HCT116 (cell line): Measurements from ENCODE around the gene DGKK. TPM values are rescaled to one million over a fixed set of nuclear protein-coding genes. Genes with fewer than 3 reads are reported as not detected.

Experiments
- ATAC-seq: fragments of 200-7000 bp; cut with Tn5 transposase; 2 replicates; pipeline ENCODE4 v1.9.1; 2020; ENCODE audit warnings: mild to moderate bottlenecking, moderate library complexity
- BruUV-seq: library from RNA; stranded (reverse); fragments of 400-500 nt; replicated peaks from 2 replicates; lab custom pipeline; 2021; lab: Mats Ljungman, UMichigan
- CTCF ChIA-PET: fragments of 300-600 bp; sonication (Branson Sonifier 250); formaldehyde crosslinking; loops from one replicate; lab custom pipeline; 2021; ENCODE audit warnings: antibody characterized with exemption; lab: Charles Lee
- POLR2A ChIA-PET: fragments of 300-600, 350-600 bp; sonication (Branson Sonifier 250); formaldehyde crosslinking; loops from one replicate; lab custom pipeline; 2021; ENCODE audit warnings: antibody characterized with exemption; lab: Charles Lee
- RAD21 ChIA-PET, 2 experiments: fragments of 300-600 bp; sonication (Branson Sonifier 250); formaldehyde crosslinking; loops; one replicate each; lab custom pipeline; 2023; ENCODE audit warnings: low total read pairs in 2 of 2; ENCODE audit not compliant: uncharacterized antibody in 2 of 2, unreplicated experiment in 2 of 2, low non-redundant PET in 1 of 2; lab: Charles Lee
- DNase-seq: peaks from one replicate; pipeline ENCODE4 v3.0.0-alpha.2; 2010; ENCODE audit warnings: low read depth, low spot score
- H2AFZ ChIP-seq: fragments of 200-600 bp; shearing (Covaris generic), sonication (generic); 2 replicates; pipeline ENCODE4 v1.6.1; 2017; ENCODE audit warnings: low read depth, mixed run types, mixed read lengths, antibody characterized with exemption, low read length; ENCODE audit not compliant: poor library complexity, severe bottlenecking
- H3K27ac ChIP-seq: 2 replicates; pipeline ENCODE4 v1.5.1; 2012; ENCODE audit warnings: low read depth, low read length
- H3K27me3 ChIP-seq: fragments of 200-600 bp; sonication (generic); 2 replicates; pipeline ENCODE4 v1.6.1; 2016; ENCODE audit warnings: mixed run types, low read length, mixed read lengths; ENCODE audit not compliant: insufficient read depth
- H3K36me3 ChIP-seq, 2 experiments: fragments of 200-500 bp in 1 of 2; fragments of 200-600 bp in 1 of 2; sonication (Bioruptor generic) in 1 of 2; sonication (generic) in 1 of 2; 2 replicates each; pipeline versions ENCODE4 v1.5.1 to v1.6.1; 2014 to 2016; ENCODE audit warnings: low read length in 2 of 2, inconsistent platforms in 1 of 2, mixed read lengths in 1 of 2, mixed run types in 1 of 2; ENCODE audit not compliant: insufficient read depth in 2 of 2, control insufficient read depth in 1 of 2
- H3K4me1 ChIP-seq, 2 experiments: fragments of 200-600 bp in 1 of 2; sonication (generic) in 1 of 2; 2 replicates each; pipeline versions ENCODE4 v1.5.1 to v1.6.1; 2012 to 2017; ENCODE audit warnings: low read length in 2 of 2, inconsistent platforms in 1 of 2, mild to moderate bottlenecking in 1 of 2, mixed read lengths in 1 of 2, mixed run types in 1 of 2, moderate library complexity in 1 of 2; ENCODE audit not compliant: insufficient read depth in 2 of 2, control insufficient read depth in 1 of 2
- H3K4me2 ChIP-seq: fragments of 200-600 bp; sonication (generic); 2 replicates; pipeline ENCODE4 v1.6.1; 2017; ENCODE audit warnings: mixed run types, low read length, mixed read lengths
- H3K4me3 ChIP-seq, 2 experiments: fragments of 200-600 bp in 1 of 2; sonication (generic) in 1 of 2; replicated peaks in 1 of 2; 2 replicates each; pipeline ENCODE4 v1.5.1; 2011 to 2016; ENCODE audit warnings: low read length in 2 of 2, control low read depth in 1 of 2, low read depth in 1 of 2, mild to moderate bottlenecking in 1 of 2, mixed read lengths in 1 of 2, mixed run types in 1 of 2
- H3K79me2 ChIP-seq: fragments of 200-600 bp; sonication (generic); 2 replicates; pipeline ENCODE4 v1.6.1; 2017; ENCODE audit warnings: mild to moderate bottlenecking, mixed run types, low read length, moderate library complexity, mixed read lengths; ENCODE audit not compliant: insufficient read depth
- H3K9ac ChIP-seq: fragments of 200-600 bp; sonication (generic); 2 replicates; pipeline ENCODE4 v1.6.1; 2016; ENCODE audit warnings: low read length, mixed read lengths
- H3K9me2 ChIP-seq: fragments of 200-600 bp; sonication (generic), shearing (Covaris generic); 2 replicates; pipeline ENCODE4 v1.6.1; 2017; ENCODE audit warnings: mixed run types, mild to moderate bottlenecking, moderate library complexity; ENCODE audit not compliant: insufficient read depth
- H3K9me3 ChIP-seq, 2 experiments: fragments of 200-500 bp in 1 of 2; fragments of 200-600 bp in 1 of 2; sonication (Bioruptor generic) in 1 of 2; sonication (generic) in 1 of 2; 2 replicates each; pipeline ENCODE4 v1.6.1; 2014 to 2017; ENCODE audit warnings: low read length in 2 of 2, mixed read lengths in 2 of 2, inconsistent platforms in 1 of 2, low read depth in 1 of 2, mild to moderate bottlenecking in 1 of 2, mixed run types in 1 of 2, moderate library complexity in 1 of 2; ENCODE audit not compliant: control insufficient read depth in 1 of 2, insufficient read depth in 1 of 2
- H4K20me1 ChIP-seq: fragments of 200-600 bp; sonication (generic), shearing (Covaris generic); 2 replicates; pipeline ENCODE4 v1.6.1; 2017; ENCODE audit warnings: mixed run types, mild to moderate bottlenecking, moderate library complexity; ENCODE audit not compliant: insufficient read depth
- CBX3 ChIP-seq: IDR thresholded peaks from 2 replicates; pipeline ENCODE4 v1.6.1; 2012; ENCODE audit warnings: low read depth
- EGR1 ChIP-seq: IDR thresholded peaks from 2 replicates; pipeline ENCODE4 v1.6.1; 2012; ENCODE audit warnings: low read depth
- ELF1 ChIP-seq: IDR thresholded peaks from 2 replicates; pipeline ENCODE4 v1.6.1; 2012; ENCODE audit warnings: low read depth, borderline replicate concordance
- EZH2phosphoT487 ChIP-seq: fragments of 200-600 bp; IDR thresholded peaks from 2 replicates; pipeline ENCODE4 v1.6.1; 2018; ENCODE audit warnings: antibody characterized with exemption, borderline replicate concordance
- FOSL1 ChIP-seq: IDR thresholded peaks from 2 replicates; pipeline ENCODE4 v1.6.1; 2012; ENCODE audit warnings: low read depth
- JUND ChIP-seq: IDR thresholded peaks from 2 replicates; pipeline ENCODE4 v1.6.1; 2012
- POLR2A ChIP-seq: IDR thresholded peaks from 2 replicates; pipeline ENCODE4 v1.7.0; 2011; ENCODE audit warnings: borderline replicate concordance; ENCODE audit not compliant: insufficient read depth, insufficient read length; ENCODE audit errors: extremely low read depth
- POLR2AphosphoS5 ChIP-seq: IDR thresholded peaks from 2 replicates; pipeline ENCODE4 v1.6.1; 2011; ENCODE audit warnings: mild to moderate bottlenecking, low read depth, low read length, moderate library complexity
- TCF7L2 ChIP-seq: IDR thresholded peaks from 2 replicates; pipeline ENCODE4 v1.7.0; 2011; ENCODE audit warnings: borderline replicate concordance, inconsistent platforms; ENCODE audit not compliant: insufficient read depth, insufficient read length; ENCODE audit errors: extremely low read depth
- YY1 ChIP-seq: IDR thresholded peaks from 2 replicates; pipeline ENCODE4 v1.6.1; 2011; ENCODE audit warnings: low read length, low read depth, moderate library complexity, mild to moderate bottlenecking; ENCODE audit not compliant: insufficient replicate concordance; ENCODE audit errors: extremely low read depth
- ZNF274 ChIP-seq: fragments of 200-500 bp; sonication (Bioruptor generic); IDR thresholded peaks from 2 replicates; pipeline ENCODE4 v1.6.1; 2014; ENCODE audit warnings: mild to moderate bottlenecking, low read depth, low read length, inconsistent platforms
- intact Hi-C: fragments of 100-400 bp; cut with micrococcal nuclease; formaldehyde crosslinking; loops from 2 replicates; pipeline ENCODE4 v1.10.0; 2022
- total RNA-seq: library from RNA; stranded (reverse); gene quantifications from one replicate; pipeline ENCODE4 v1.2.1, GENCODE V29; 2021; ENCODE audit not compliant: unreplicated experiment
- TF ChIP-seq, protein P1 (sequence below): IDR thresholded peaks from 2 replicates; pipeline ENCODE4 v1.6.1; 2012
- TF ChIP-seq, protein P2 (sequence below): IDR thresholded peaks from 2 replicates; pipeline ENCODE4 v1.6.1; 2011; ENCODE audit warnings: mild to moderate bottlenecking, low read length, moderate library complexity; ENCODE audit not compliant: insufficient replicate concordance; ENCODE audit errors: extremely low read depth
- TF ChIP-seq, protein P3 (sequence below): IDR thresholded peaks from 2 replicates; pipeline ENCODE4 v1.6.1; 2012; ENCODE audit warnings: low read depth

DGKK gene
- total RNA-seq, 1 experiment from 2014 or later, result not detected

DNA sequence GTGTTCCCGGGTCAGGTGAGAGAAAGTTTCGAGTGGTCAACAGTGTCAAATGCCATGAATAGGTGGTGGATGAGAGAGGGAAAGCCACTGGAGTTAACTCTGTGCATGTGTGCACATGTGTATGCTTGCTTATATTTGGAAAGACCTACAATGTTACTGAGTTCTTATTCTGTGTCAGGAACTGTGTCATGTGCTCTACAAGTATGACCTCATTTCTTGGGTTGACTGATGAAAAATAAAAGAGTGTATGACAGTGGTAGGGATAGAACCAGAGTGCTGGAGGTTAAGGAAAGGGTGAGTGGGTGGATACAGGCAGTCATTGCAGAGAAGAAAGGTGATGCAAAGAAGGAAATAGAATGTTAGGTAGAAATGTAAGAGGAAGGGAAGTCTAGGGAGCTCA lies 22.1 kb upstream of the DGKK start:
- H2AFZ ChIP-seq, result no peak overlapping the region
- no peak overlapping the region for H3K9ac ChIP-seq
- no peaks in the 10 kb centered on the region for H3K79me2 ChIP-seq
- intact Hi-C loops, result no loop called here
- TF ChIP-seq POLR2AphosphoS5 (no peak), CBX3 (no peak), ZNF274 (no peak), JUND (no peak), ELF1 (no peak), EGR1 (no peak)
- TF ChIP-seq, protein P1, sequence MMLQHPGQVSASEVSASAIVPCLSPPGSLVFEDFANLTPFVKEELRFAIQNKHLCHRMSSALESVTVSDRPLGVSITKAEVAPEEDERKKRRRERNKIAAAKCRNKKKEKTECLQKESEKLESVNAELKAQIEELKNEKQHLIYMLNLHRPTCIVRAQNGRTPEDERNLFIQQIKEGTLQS, result no peak
- TF ChIP-seq, protein P2, sequence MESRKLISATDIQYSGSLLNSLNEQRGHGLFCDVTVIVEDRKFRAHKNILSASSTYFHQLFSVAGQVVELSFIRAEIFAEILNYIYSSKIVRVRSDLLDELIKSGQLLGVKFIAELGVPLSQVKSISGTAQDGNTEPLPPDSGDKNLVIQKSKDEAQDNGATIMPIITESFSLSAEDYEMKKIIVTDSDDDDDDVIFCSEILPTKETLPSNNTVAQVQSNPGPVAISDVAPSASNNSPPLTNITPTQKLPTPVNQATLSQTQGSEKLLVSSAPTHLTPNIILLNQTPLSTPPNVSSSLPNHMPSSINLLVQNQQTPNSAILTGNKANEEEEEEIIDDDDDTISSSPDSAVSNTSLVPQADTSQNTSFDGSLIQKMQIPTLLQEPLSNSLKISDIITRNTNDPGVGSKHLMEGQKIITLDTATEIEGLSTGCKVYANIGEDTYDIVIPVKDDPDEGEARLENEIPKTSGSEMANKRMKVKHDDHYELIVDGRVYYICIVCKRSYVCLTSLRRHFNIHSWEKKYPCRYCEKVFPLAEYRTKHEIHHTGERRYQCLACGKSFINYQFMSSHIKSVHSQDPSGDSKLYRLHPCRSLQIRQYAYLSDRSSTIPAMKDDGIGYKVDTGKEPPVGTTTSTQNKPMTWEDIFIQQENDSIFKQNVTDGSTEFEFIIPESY, result no peak
- no peak for DNase-seq
- no peaks in the 10 kb centered on the region for H3K27me3 ChIP-seq
- no peaks in the 10 kb centered on the region for H4K20me1 ChIP-seq
- no peak overlapping the region for H3K4me3 ChIP-seq
- POLR2A ChIA-PET, result no interaction called here
- no peaks in the 10 kb centered on the region for H3K4me1 ChIP-seq
- no peaks in the 10 kb centered on the region for H3K9me2 ChIP-seq
- H3K36me3 ChIP-seq, result no peaks in the 10 kb centered on the region
- BruUV-seq, result no TSS peak
- ATAC-seq, result no peak
- H3K4me2 ChIP-seq, result no peak overlapping the region
- CTCF ChIA-PET, result no interaction called here
- RAD21 ChIA-PET, result no interaction called here
- no peaks in the 10 kb centered on the region for H3K9me3 ChIP-seq
- H3K27ac ChIP-seq, result no peak overlapping the region

DNA sequence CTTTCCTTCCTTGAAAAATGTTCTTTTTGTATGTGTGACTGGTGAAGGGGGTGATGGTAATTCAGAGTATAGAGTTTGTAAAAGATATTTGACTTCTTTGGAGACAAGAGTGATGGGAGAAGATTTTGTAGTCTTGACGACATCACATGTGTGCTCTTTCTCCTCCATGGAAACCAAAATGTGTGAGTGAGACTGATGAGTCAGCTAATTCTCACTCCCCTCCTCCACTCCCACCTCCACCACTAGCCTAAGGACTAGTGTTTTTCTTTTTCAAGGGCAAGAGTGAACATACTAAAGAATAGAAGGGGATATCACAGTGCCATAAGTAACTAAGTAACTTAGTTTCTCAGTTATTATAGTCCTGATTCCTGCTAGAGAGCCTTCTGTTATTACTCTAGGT lies 14.0 kb upstream of the DGKK start:
- no peak overlapping the region for H3K9ac ChIP-seq
- no peak for ATAC-seq
- H3K27ac ChIP-seq, result no peak overlapping the region
- ChIA-PET CTCF (no interaction called here), POLR2A (no interaction called here), RAD21 (no interaction called here)
- H2AFZ ChIP-seq, result no peak overlapping the region
- H3K79me2 ChIP-seq, result no peaks in the 10 kb centered on the region
- H3K9me3 ChIP-seq, result no peaks in the 10 kb centered on the region
- intact Hi-C loops, result no loop called here
- H3K9me2 ChIP-seq, result no peaks in the 10 kb centered on the region
- no peaks in the 10 kb centered on the region for H3K27me3 ChIP-seq
- H3K36me3 ChIP-seq, result no peaks in the 10 kb centered on the region
- H4K20me1 ChIP-seq, result no peaks in the 10 kb centered on the region
- no peak for DNase-seq
- no peak for TF ChIP-seq ELF1
- no peak for TF ChIP-seq POLR2A
- no peak for TF ChIP-seq CBX3
- TF ChIP-seq EZH2phosphoT487, result no peak
- TF ChIP-seq FOSL1, result no peak
- TF ChIP-seq ZNF274, result no peak
- no peak for TF ChIP-seq JUND
- TF ChIP-seq YY1, result no peak
- TF ChIP-seq, protein P3, sequence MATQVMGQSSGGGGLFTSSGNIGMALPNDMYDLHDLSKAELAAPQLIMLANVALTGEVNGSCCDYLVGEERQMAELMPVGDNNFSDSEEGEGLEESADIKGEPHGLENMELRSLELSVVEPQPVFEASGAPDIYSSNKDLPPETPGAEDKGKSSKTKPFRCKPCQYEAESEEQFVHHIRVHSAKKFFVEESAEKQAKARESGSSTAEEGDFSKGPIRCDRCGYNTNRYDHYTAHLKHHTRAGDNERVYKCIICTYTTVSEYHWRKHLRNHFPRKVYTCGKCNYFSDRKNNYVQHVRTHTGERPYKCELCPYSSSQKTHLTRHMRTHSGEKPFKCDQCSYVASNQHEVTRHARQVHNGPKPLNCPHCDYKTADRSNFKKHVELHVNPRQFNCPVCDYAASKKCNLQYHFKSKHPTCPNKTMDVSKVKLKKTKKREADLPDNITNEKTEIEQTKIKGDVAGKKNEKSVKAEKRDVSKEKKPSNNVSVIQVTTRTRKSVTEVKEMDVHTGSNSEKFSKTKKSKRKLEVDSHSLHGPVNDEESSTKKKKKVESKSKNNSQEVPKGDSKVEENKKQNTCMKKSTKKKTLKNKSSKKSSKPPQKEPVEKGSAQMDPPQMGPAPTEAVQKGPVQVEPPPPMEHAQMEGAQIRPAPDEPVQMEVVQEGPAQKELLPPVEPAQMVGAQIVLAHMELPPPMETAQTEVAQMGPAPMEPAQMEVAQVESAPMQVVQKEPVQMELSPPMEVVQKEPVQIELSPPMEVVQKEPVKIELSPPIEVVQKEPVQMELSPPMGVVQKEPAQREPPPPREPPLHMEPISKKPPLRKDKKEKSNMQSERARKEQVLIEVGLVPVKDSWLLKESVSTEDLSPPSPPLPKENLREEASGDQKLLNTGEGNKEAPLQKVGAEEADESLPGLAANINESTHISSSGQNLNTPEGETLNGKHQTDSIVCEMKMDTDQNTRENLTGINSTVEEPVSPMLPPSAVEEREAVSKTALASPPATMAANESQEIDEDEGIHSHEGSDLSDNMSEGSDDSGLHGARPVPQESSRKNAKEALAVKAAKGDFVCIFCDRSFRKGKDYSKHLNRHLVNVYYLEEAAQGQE, result no peak
- no peak for TF ChIP-seq EGR1
- no peak for TF ChIP-seq TCF7L2
- no peak overlapping the region for H3K4me2 ChIP-seq
- BruUV-seq, result no TSS peak
- H3K4me1 ChIP-seq, result no peaks in the 10 kb centered on the region
- no peak overlapping the region for H3K4me3 ChIP-seq
